Tibial artery (tissue), 4 donors: Measurements from ENCODE around the gene SLC35B3.
"Not testable (repeated sequence)": the region's sequence is repeated elsewhere in the genome, so short reads cannot be mapped to it uniquely, and the experiment has no call there.

Experiments
- DNase-seq, 2 donors: peaks; one replicate each; pipeline ENCODE4 v3.0.0-alpha.2; 2019
- H3K27ac ChIP-seq, 2 donors: fragments of 200-600 bp; sonication (generic) in 1 of 2; 1 replicate in 1 of 2; 2 replicates in 1 of 2; pipeline ENCODE4 v1.5.1; 2018 to 2019; ENCODE audit warnings: mild to moderate bottlenecking in 1 of 2
- H3K27me3 ChIP-seq, 2 donors: fragments of 200-600 bp; sonication (generic) in 1 of 2; one replicate each; pipeline versions ENCODE4 v1.5.1 to v1.6.0; 2016 to 2019
- H3K36me3 ChIP-seq, 3 donors: fragments of 200-600 bp; sonication (generic) in 2 of 3; one replicate each; pipeline ENCODE4 v1.5.1; 2016 to 2019; ENCODE audit warnings: mild to moderate bottlenecking in 2 of 3
- H3K4me1 ChIP-seq, 4 donors: fragments of 200-600 bp; sonication (generic) in 2 of 4; 1 replicate in 3 of 4; 2 replicates in 1 of 4; pipeline ENCODE4 v1.5.1; 2016 to 2019
- H3K4me3 ChIP-seq, 2 donors: fragments of 200-600 bp; sonication (generic) in 1 of 2; 1 replicate in 1 of 2; 2 replicates in 1 of 2; pipeline ENCODE4 v1.5.1; 2018 to 2019; ENCODE audit warnings: mild to moderate bottlenecking in 2 of 2
- H3K9me3 ChIP-seq, 3 donors: fragments of 200-600 bp; sonication (generic) in 1 of 3; one replicate each; pipeline ENCODE4 v1.5.1; 2016 to 2019
- CTCF ChIP-seq, 2 experiments: fragments of 200-600 bp in 1 of 2; fragments of 450-650 bp in 1 of 2; IDR thresholded peaks; one replicate each; pipeline ENCODE4 v1.5.1; 2017 to 2019; ENCODE audit warnings: antibody characterized with exemption in 2 of 2, mild to moderate bottlenecking in 1 of 2, moderate library complexity in 1 of 2
- intact Hi-C: fragments of 100-400 bp; cut with DNase I; formaldehyde crosslinking; loops from one replicate; pipeline ENCODE4 v1.15.0; 2023; ENCODE audit warnings: low total_unique reads

Gene SLC35B3

GRCh38 chr6:8432614-8433013 is 2.7 kb downstream of the SLC35B3 start:
- H3K27ac ChIP-seq, result no peak overlapping the region
- no peaks in the 10 kb centered on the region for H3K27me3 ChIP-seq
- intact Hi-C loops, result no loop called here
- no peak overlapping the region for H3K4me3 ChIP-seq
- no peak for TF ChIP-seq CTCF (IDR thresholded peaks at IDR 0.05)
- H3K9me3 ChIP-seq, result no peaks in the 10 kb centered on the region
- H3K36me3 ChIP-seq, result peaks cover 0 to 8% (median 5%) of the 10 kb centered on the region in 3 donors
- DNase-seq, result no peak
- peaks cover 0 to 30% (median 15%) of the 10 kb centered on the region in 4 donors for H3K4me1 ChIP-seq

- Histone ChIP-seq H3K9me3 (no peaks in the 10 kb centered on the region), H3K36me3 (peaks cover 22 to 31% (median 23%) of the 10 kb centered on the region in 3 donors)
- intact Hi-C loops, result no loop called here
Measured at GRCh38 chr6:8429821-8430220, 5.5 kb downstream of the SLC35B3 start.

GRCh38 chr6:8426544-8426943 is 8.8 kb downstream of the SLC35B3 start:
- peaks cover 33 to 37% (median 35%) of the 10 kb centered on the region in 3 donors for H3K36me3 ChIP-seq
- H3K27ac ChIP-seq, H3K4me3 ChIP-seq, intact Hi-C loops, H3K4me1 ChIP-seq, H3K9me3 ChIP-seq, H3K27me3 ChIP-seq, DNase-seq: not testable (repeated sequence)

More at GRCh38 chr6:8429821-8430220, 5.5 kb downstream of the SLC35B3 start:
- H3K4me3 ChIP-seq, result no peak overlapping the region
- no peak for DNase-seq
- H3K27ac ChIP-seq, result no peak overlapping the region
- peaks cover 0 to 26% (median 15%) of the 10 kb centered on the region in 4 donors for H3K4me1 ChIP-seq
- H3K27me3 ChIP-seq, result no peaks in the 10 kb centered on the region
- TF ChIP-seq CTCF (IDR thresholded peaks at IDR 0.05), result no peak

GRCh38 chr6:8420031-8420588 is 15.2 kb downstream of the SLC35B3 start:
- intact Hi-C loops, result no loop called here
- no peak for TF ChIP-seq CTCF (IDR thresholded peaks at IDR 0.05)
- DNase-seq, result no peak
- Histone ChIP-seq H3K27ac (no peak overlapping the region), H3K36me3 (peaks cover 25 to 47% (median 39%) of the 10 kb centered on the region in 3 donors), H3K4me3 (no peak overlapping the region), H3K9me3 (no peaks in the 10 kb centered on the region), H3K27me3 (no peaks in the 10 kb centered on the region), H3K4me1 (no peaks in the 10 kb centered on the region)

GRCh38 chr6:8415913-8416312 is 19.4 kb downstream of the SLC35B3 start:
- no peaks in the 10 kb centered on the region for H3K9me3 ChIP-seq
- intact Hi-C loops, result no loop called here
- no peaks in the 10 kb centered on the region for H3K4me1 ChIP-seq
- no peak overlapping the region for H3K27ac ChIP-seq
- no peak overlapping the region for H3K4me3 ChIP-seq
- peaks cover 53 to 73% (median 56%) of the 10 kb centered on the region in 3 donors for H3K36me3 ChIP-seq
- H3K27me3 ChIP-seq, result no peaks in the 10 kb centered on the region
- DNase-seq, result no peak
- TF ChIP-seq CTCF (IDR thresholded peaks at IDR 0.05), result no peak

GRCh38 chr6:8415280-8415679 is 20.1 kb downstream of the SLC35B3 start:
- TF ChIP-seq CTCF (IDR thresholded peaks at IDR 0.05), result no peak
- Histone ChIP-seq H3K36me3 (peaks cover 53 to 75% (median 63%) of the 10 kb centered on the region in 3 donors), H3K4me3 (no peak overlapping the region), H3K27me3 (no peaks in the 10 kb centered on the region), H3K27ac (no peak overlapping the region), H3K4me1 (no peaks in the 10 kb centered on the region), H3K9me3 (no peaks in the 10 kb centered on the region)
- no peak for DNase-seq
- intact Hi-C loops, result no loop called here
